Common myeloid progenitor, CD34-positive (primary cell): ENCODE measurements around the gene SMAD7.
A peak's percentile ranks its signal among the peaks of the same experiment; 100 is the strongest.

Experiments
- CTCF ChIA-PET: fragments of 350-600 bp; sonication (Branson Sonifier 250); formaldehyde crosslinking; loops from one replicate; lab custom pipeline; 2021; ENCODE audit warnings: antibody characterized with exemption; lab: Charles Lee
- POLR2A ChIA-PET: fragments of 350-600 bp; sonication (Branson Sonifier 250); formaldehyde crosslinking; loops from one replicate; lab custom pipeline; 2021; ENCODE audit warnings: antibody characterized with exemption; lab: Charles Lee
- DNase-seq, 3 donors: peaks; one replicate each; pipeline versions ENCODE4 v3.0.0 to v3.0.0-alpha.2; 2013
- H3K27ac ChIP-seq, 2 experiments: 1 replicate in 1 of 2; 2 replicates in 1 of 2; pipeline ENCODE4 v1.7.0; 2013; ENCODE audit warnings: inconsistent platforms in 2 of 2, low read length in 2 of 2, mild to moderate bottlenecking in 2 of 2, low read depth in 1 of 2, moderate library complexity in 1 of 2; ENCODE audit not compliant: severe bottlenecking in 2 of 2, insufficient read depth in 1 of 2, poor library complexity in 1 of 2
- H3K27me3 ChIP-seq, 5 experiments: replicated peaks in 2 of 5; 1 replicate in 3 of 5; 2 replicates in 2 of 5; pipeline versions ENCODE4 v1.6.1 to v1.7.0; 2013; ENCODE audit warnings: low read length in 4 of 5, mild to moderate bottlenecking in 2 of 5, moderate library complexity in 2 of 5, inconsistent platforms in 1 of 5; ENCODE audit not compliant: insufficient read depth in 5 of 5, control insufficient read depth in 4 of 5
- H3K36me3 ChIP-seq, 4 experiments: 1 replicate in 2 of 4; 2 replicates in 2 of 4; pipeline versions ENCODE4 v1.6.1 to v1.7.0; 2013; ENCODE audit warnings: low read length in 3 of 4, control low read depth in 1 of 4, mild to moderate bottlenecking in 1 of 4; ENCODE audit not compliant: control insufficient read depth in 4 of 4, insufficient read depth in 4 of 4
- H3K4me1 ChIP-seq, 4 experiments: 1 replicate in 3 of 4; 2 replicates in 1 of 4; pipeline versions ENCODE4 v1.6.1 to v1.7.1; 2013; ENCODE audit warnings: low read length in 3 of 4, mild to moderate bottlenecking in 3 of 4, control low read depth in 1 of 4, inconsistent platforms in 1 of 4, moderate library complexity in 1 of 4; ENCODE audit not compliant: control insufficient read depth in 4 of 4, insufficient read depth in 4 of 4; ENCODE audit errors: control extremely low read depth in 1 of 4
- H3K4me3 ChIP-seq, 7 experiments: 1 replicate in 4 of 7; 2 replicates in 3 of 7; pipeline versions ENCODE4 v1.5.1 to v1.7.0; 2013; ENCODE audit warnings: mild to moderate bottlenecking in 7 of 7, low read length in 6 of 7, moderate library complexity in 6 of 7, inconsistent platforms in 2 of 7, low read depth in 2 of 7, control low read depth in 1 of 7; ENCODE audit not compliant: insufficient read depth in 4 of 7, control insufficient read depth in 1 of 7; ENCODE audit errors: extremely low read depth in 1 of 7
- H3K9me3 ChIP-seq, 5 experiments: 1 replicate in 4 of 5; 2 replicates in 1 of 5; pipeline versions ENCODE4 v1.6.1 to v1.7.1; 2013; ENCODE audit warnings: low read length in 4 of 5, mild to moderate bottlenecking in 2 of 5, inconsistent platforms in 1 of 5, low read depth in 1 of 5, moderate library complexity in 1 of 5; ENCODE audit not compliant: control insufficient read depth in 4 of 5, insufficient read depth in 2 of 5; ENCODE audit errors: control extremely low read depth in 1 of 5
- WGBS: methylation state at CpG from one replicate; pipeline ENCODE4 v1.1.5; 2013; ENCODE audit not compliant: insufficient coverage; 5-methylcytosine and 5-hydroxymethylcytosine counted together

Gene SMAD7

GRCh38 chr18:48967545-48967944 lies 16.8 kb upstream of the SMAD7 start:
- peaks cover 0 to 2% (median 0%) of the 10 kb centered on the region in 5 experiments for H3K27me3 ChIP-seq
- no peaks in the 10 kb centered on the region for H3K36me3 ChIP-seq
- ChIA-PET POLR2A (interaction anchor here (0.7 kb wide), 1 partner anchor 135 kb away, joined by 3 read pairs; no protein-coding TSS in a partner anchor), CTCF (interaction anchor here (0.8 to 1.8 kb wide), 6 partner anchors 9 to 79 kb away, joined by 3 to 7 read pairs (median 4); no protein-coding TSS in a partner anchor)
- H3K27ac ChIP-seq: no peak overlapping the region
- DNase-seq: no peak
- 100% methylated on average over 2 of the region's 2 CpGs for WGBS
- H3K4me1 ChIP-seq: peaks cover 0 to 6% (median 2%) of the 10 kb centered on the region in 4 experiments
- no peaks in the 10 kb centered on the region for H3K9me3 ChIP-seq
- H3K4me3 ChIP-seq: no peak overlapping the region

GRCh38 chr18:48966523-48966922 lies 15.8 kb upstream of the SMAD7 start:
- CTCF ChIA-PET: no interaction called here
- no peak overlapping the region for H3K4me3 ChIP-seq
- H3K4me1 ChIP-seq: peaks cover 0 to 6% (median 2%) of the 10 kb centered on the region in 4 experiments
- H3K27me3 ChIP-seq: peaks cover 0 to 2% (median 0%) of the 10 kb centered on the region in 5 experiments
- POLR2A ChIA-PET: no interaction called here
- H3K27ac ChIP-seq: no peak overlapping the region
- H3K36me3 ChIP-seq: no peaks in the 10 kb centered on the region
- no CpG with 5 or more reads among the region's 1 CpG for WGBS
- H3K9me3 ChIP-seq: no peaks in the 10 kb centered on the region
- DNase-seq: no peak

GRCh38 chr18:48963586-48964470 lies 13.1 kb upstream of the SMAD7 start:
- Histone ChIP-seq H3K9me3 (no peaks in the 10 kb centered on the region), H3K4me1 (peaks cover 0 to 6% (median 2%) of the 10 kb centered on the region in 4 experiments), H3K36me3 (no peaks in the 10 kb centered on the region), H3K27ac (no peak overlapping the region), H3K4me3 (no peak overlapping the region), H3K27me3 (peaks cover 0 to 2% (median 0%) of the 10 kb centered on the region in 5 experiments)
- ChIA-PET CTCF (interaction anchor here (0.9 to 1.7 kb wide), 10 partner anchors 10 to 211 kb away, joined by 3 to 7 read pairs (median 4); no protein-coding TSS in a partner anchor), POLR2A (interaction anchor here (0.7 to 1.7 kb wide), 2 partner anchors 11 kb away, joined by 3 to 7 read pairs; no protein-coding TSS in a partner anchor)
- 100% methylated on average over 4 of the region's 10 CpGs for WGBS
- no peak for DNase-seq

- DNase-seq: peak in 2 of 3 donors; percentile 69
- Histone ChIP-seq H3K4me1 (peaks cover 0 to 6% (median 2%) of the 10 kb centered on the region in 4 experiments), H3K36me3 (no peaks in the 10 kb centered on the region), H3K9me3 (no peaks in the 10 kb centered on the region), H3K4me3 (no peak overlapping the region), H3K27me3 (peaks cover 0 to 2% (median 0%) of the 10 kb centered on the region in 5 experiments), H3K27ac (no peak overlapping the region)
- WGBS: no CpG with 5 or more reads among the region's 3 CpGs
- POLR2A ChIA-PET: interaction anchor here (0.7 to 1.7 kb wide), 2 partner anchors 11 to 12 kb away, joined by 3 to 7 read pairs; no protein-coding TSS in a partner anchor
- CTCF ChIA-PET: interaction anchor here (0.9 to 1.7 kb wide), 10 partner anchors 9 to 212 kb away, joined by 3 to 7 read pairs (median 4); no protein-coding TSS in a partner anchor
Observed at GRCh38 chr18:48962994-48963561, 12.3 kb upstream of the SMAD7 start.

- Histone ChIP-seq H3K27me3 (peaks cover 0 to 2% (median 0%) of the 10 kb centered on the region in 5 experiments), H3K36me3 (no peaks in the 10 kb centered on the region), H3K4me1 (peaks cover 0 to 6% (median 2%) of the 10 kb centered on the region in 4 experiments), H3K4me3 (no peak overlapping the region), H3K27ac (no peak overlapping the region), H3K9me3 (no peaks in the 10 kb centered on the region)
- CTCF ChIA-PET: interaction anchor here (0.9 to 1.7 kb wide), 5 partner anchors 8 to 212 kb away, joined by 3 to 7 read pairs (median 4); no protein-coding TSS in a partner anchor
- POLR2A ChIA-PET: interaction anchor here (0.8 to 1.7 kb wide), 2 partner anchors 10 to 12 kb away, joined by 5 to 7 read pairs; no protein-coding TSS in a partner anchor
- DNase-seq: no peak
- 97% methylated on average over 12 of the region's 13 CpGs for WGBS
Observed at GRCh38 chr18:48962252-48962993, 11.7 kb upstream of the SMAD7 start.

GRCh38 chr18:48961547-48961946 lies 10.8 kb upstream of the SMAD7 start:
- H3K4me3 ChIP-seq: no peak overlapping the region
- peaks cover 0 to 6% (median 2%) of the 10 kb centered on the region in 4 experiments for H3K4me1 ChIP-seq
- H3K27ac ChIP-seq: no peak overlapping the region
- POLR2A ChIA-PET: interaction anchor here (0.8 kb wide), 1 partner anchor 13 kb away, joined by 5 read pairs; no protein-coding TSS in a partner anchor
- DNase-seq: no peak
- H3K27me3 ChIP-seq: peaks cover 0 to 2% (median 0%) of the 10 kb centered on the region in 5 experiments
- WGBS: 92% methylated on average over 9 of the region's 12 CpGs
- H3K9me3 ChIP-seq: no peaks in the 10 kb centered on the region
- CTCF ChIA-PET: interaction anchor here (1.7 kb wide), 1 partner anchor 9 kb away, joined by 7 read pairs; no protein-coding TSS in a partner anchor
- no peaks in the 10 kb centered on the region for H3K36me3 ChIP-seq
